ENCODE results near the gene PRKCZ.

The PRKCZ gene

GRCh38 chr1:2202008-2202575 lies 151.9 kb downstream of the PRKCZ start:
- Histone ChIP-seq H3K27me3 (ENCODE audit: insufficient read depth, insufficient read length) (peaks cover 10% of the 10 kb centered on the region), H3K36me3 (ENCODE audit: insufficient read depth, insufficient read length, low read length) (no peaks in the 10 kb centered on the region), H3K4me1 (ENCODE audit: insufficient read depth, insufficient read length) (peaks cover 25% of the 10 kb centered on the region), H3K9ac (ENCODE audit: insufficient read length, low read depth) (no peak overlapping the region), H3K9me3 (ENCODE audit: insufficient read depth, low read length) (no peaks in the 10 kb centered on the region), H3K4me3 (ENCODE audit: insufficient read length, low read depth) (no peak overlapping the region)
- TF ChIP-seq YY1 (IDR thresholded peaks at IDR 0.05; ENCODE audit: insufficient read depth, insufficient read length) (no peak), ZNF274 (IDR thresholded peaks at IDR 0.05; ENCODE audit: low read depth, low read length) (no peak), SUZ12 (IDR thresholded peaks at IDR 0.05; ENCODE audit: extremely low read depth, insufficient read depth, insufficient read length) (no peak)
- DNase-seq (ENCODE audit: low read depth, low spot score), result no peak

GRCh38 chr1:2202843-2203601 lies 152.8 kb downstream of the PRKCZ start:
- TF ChIP-seq YY1 (IDR thresholded peaks at IDR 0.05; ENCODE audit: insufficient read depth, insufficient read length), result no peak
- TF ChIP-seq SUZ12 (IDR thresholded peaks at IDR 0.05; ENCODE audit: extremely low read depth, insufficient read depth, insufficient read length), result no peak
- TF ChIP-seq ZNF274 (IDR thresholded peaks at IDR 0.05; ENCODE audit: low read depth, low read length), result no peak
- peaks cover 10% of the 10 kb centered on the region for H3K27me3 ChIP-seq (ENCODE audit: insufficient read depth, insufficient read length)
- no peaks in the 10 kb centered on the region for H3K36me3 ChIP-seq (ENCODE audit: insufficient read depth, insufficient read length, low read length)
- DNase-seq (ENCODE audit: low read depth, low spot score), result no peak
- H3K4me1 ChIP-seq (ENCODE audit: insufficient read depth, insufficient read length), result peaks cover 32% of the 10 kb centered on the region
- no peaks in the 10 kb centered on the region for H3K9me3 ChIP-seq (ENCODE audit: insufficient read depth, low read length)
- H3K9ac ChIP-seq (ENCODE audit: insufficient read length, low read depth), result no peak overlapping the region
- H3K4me3 ChIP-seq (ENCODE audit: insufficient read length, low read depth), result no peak overlapping the region

GRCh38 chr1:2203671-2204414 lies 153.6 kb downstream of the PRKCZ start:
- DNase-seq (ENCODE audit: low read depth, low spot score), result no peak
- TF ChIP-seq ZNF274 (IDR thresholded peaks at IDR 0.05; ENCODE audit: low read depth, low read length) (no peak), SUZ12 (IDR thresholded peaks at IDR 0.05; ENCODE audit: extremely low read depth, insufficient read depth, insufficient read length) (no peak), YY1 (IDR thresholded peaks at IDR 0.05; ENCODE audit: insufficient read depth, insufficient read length) (no peak)
- Histone ChIP-seq H3K4me3 (ENCODE audit: insufficient read length, low read depth) (peak overlapping the region; percentile 42), H3K36me3 (ENCODE audit: insufficient read depth, insufficient read length, low read length) (no peaks in the 10 kb centered on the region), H3K4me1 (ENCODE audit: insufficient read depth, insufficient read length) (peaks cover 28% of the 10 kb centered on the region), H3K27me3 (ENCODE audit: insufficient read depth, insufficient read length) (peaks cover 10% of the 10 kb centered on the region), H3K9me3 (ENCODE audit: insufficient read depth, low read length) (no peaks in the 10 kb centered on the region), H3K9ac (ENCODE audit: insufficient read length, low read depth) (peak overlapping the region; percentile 86)

- TF ChIP-seq SUZ12 (IDR thresholded peaks at IDR 0.05; ENCODE audit: extremely low read depth, insufficient read depth, insufficient read length) (no peak), ZNF274 (IDR thresholded peaks at IDR 0.05; ENCODE audit: low read depth, low read length) (no peak), YY1 (IDR thresholded peaks at IDR 0.05; ENCODE audit: insufficient read depth, insufficient read length) (no peak)
- H3K9me3 ChIP-seq (ENCODE audit: insufficient read depth, low read length), result no peaks in the 10 kb centered on the region
- H3K4me1 ChIP-seq (ENCODE audit: insufficient read depth, insufficient read length), result peaks cover 26% of the 10 kb centered on the region
- peaks cover 10% of the 10 kb centered on the region for H3K27me3 ChIP-seq (ENCODE audit: insufficient read depth, insufficient read length)
- peak overlapping the region; percentile 42 for H3K4me3 ChIP-seq (ENCODE audit: insufficient read length, low read depth)
- peak overlapping the region; percentile 86 for H3K9ac ChIP-seq (ENCODE audit: insufficient read length, low read depth)
- H3K36me3 ChIP-seq (ENCODE audit: insufficient read depth, insufficient read length, low read length), result no peaks in the 10 kb centered on the region
- DNase-seq (ENCODE audit: low read depth, low spot score), result no peak
Observed at GRCh38 chr1:2204415-2205190, 154.4 kb downstream of the PRKCZ start.

- H3K36me3 ChIP-seq (ENCODE audit: insufficient read depth, insufficient read length, low read length), result no peaks in the 10 kb centered on the region
- peaks cover 10% of the 10 kb centered on the region for H3K27me3 ChIP-seq (ENCODE audit: insufficient read depth, insufficient read length)
- H3K4me1 ChIP-seq (ENCODE audit: insufficient read depth, insufficient read length), result peaks cover 31% of the 10 kb centered on the region
- H3K4me3 ChIP-seq (ENCODE audit: insufficient read length, low read depth), result peak overlapping the region; percentile 37
- TF ChIP-seq SUZ12 (IDR thresholded peaks at IDR 0.05; ENCODE audit: extremely low read depth, insufficient read depth, insufficient read length) (no peak), ZNF274 (IDR thresholded peaks at IDR 0.05; ENCODE audit: low read depth, low read length) (no peak), YY1 (IDR thresholded peaks at IDR 0.05; ENCODE audit: insufficient read depth, insufficient read length) (no peak)
- no peak for DNase-seq (ENCODE audit: low read depth, low spot score)
- H3K9ac ChIP-seq (ENCODE audit: insufficient read length, low read depth), result peak overlapping the region; percentile 76
- H3K9me3 ChIP-seq (ENCODE audit: insufficient read depth, low read length), result no peaks in the 10 kb centered on the region
Observed at GRCh38 chr1:2205191-2205952, 155.2 kb downstream of the PRKCZ start.

- peaks cover 10% of the 10 kb centered on the region for H3K27me3 ChIP-seq (ENCODE audit: insufficient read depth, insufficient read length)
- peaks cover 30% of the 10 kb centered on the region for H3K4me1 ChIP-seq (ENCODE audit: insufficient read depth, insufficient read length)
- H3K9me3 ChIP-seq (ENCODE audit: insufficient read depth, low read length), result no peaks in the 10 kb centered on the region
- peak overlapping the region; percentile 56 for H3K9ac ChIP-seq (ENCODE audit: insufficient read length, low read depth)
- H3K4me3 ChIP-seq (ENCODE audit: insufficient read length, low read depth), result no peak overlapping the region
- DNase-seq (ENCODE audit: low read depth, low spot score), result no peak
- H3K36me3 ChIP-seq (ENCODE audit: insufficient read depth, insufficient read length, low read length), result no peaks in the 10 kb centered on the region
- TF ChIP-seq SUZ12 (IDR thresholded peaks at IDR 0.05; ENCODE audit: extremely low read depth, insufficient read depth, insufficient read length), result no peak
- TF ChIP-seq YY1 (IDR thresholded peaks at IDR 0.05; ENCODE audit: insufficient read depth, insufficient read length), result no peak
- no peak for TF ChIP-seq ZNF274 (IDR thresholded peaks at IDR 0.05; ENCODE audit: low read depth, low read length)
Observed at GRCh38 chr1:2206813-2207487, 156.7 kb downstream of the PRKCZ start.

Measured in NT2/D1 (cell line).